Lung microvascular endothelial cell (primary cell): ENCODE data around the gene BCL11B. TPM values are rescaled to one million over a fixed set of nuclear protein-coding genes. Genes with fewer than 3 reads are reported as not detected.

ENCODE experiments used
- DNase-seq, 2 donors: peaks; one replicate each; pipeline versions ENCODE4 v3.0.0 to v3.0.0-alpha.2; 2010; ENCODE audit warnings: low read depth in 2 of 2
- total RNA-seq: library from RNA; depleted of rRNA; stranded (reverse); fragments of >200 nt; gene quantifications from 2 replicates; pipeline ENCODE4 v1.2.1, GENCODE V29; 2014

The BCL11B gene
- total RNA-seq, 1 donor from 2014 or later, result under 0.01 TPM

DNA sequence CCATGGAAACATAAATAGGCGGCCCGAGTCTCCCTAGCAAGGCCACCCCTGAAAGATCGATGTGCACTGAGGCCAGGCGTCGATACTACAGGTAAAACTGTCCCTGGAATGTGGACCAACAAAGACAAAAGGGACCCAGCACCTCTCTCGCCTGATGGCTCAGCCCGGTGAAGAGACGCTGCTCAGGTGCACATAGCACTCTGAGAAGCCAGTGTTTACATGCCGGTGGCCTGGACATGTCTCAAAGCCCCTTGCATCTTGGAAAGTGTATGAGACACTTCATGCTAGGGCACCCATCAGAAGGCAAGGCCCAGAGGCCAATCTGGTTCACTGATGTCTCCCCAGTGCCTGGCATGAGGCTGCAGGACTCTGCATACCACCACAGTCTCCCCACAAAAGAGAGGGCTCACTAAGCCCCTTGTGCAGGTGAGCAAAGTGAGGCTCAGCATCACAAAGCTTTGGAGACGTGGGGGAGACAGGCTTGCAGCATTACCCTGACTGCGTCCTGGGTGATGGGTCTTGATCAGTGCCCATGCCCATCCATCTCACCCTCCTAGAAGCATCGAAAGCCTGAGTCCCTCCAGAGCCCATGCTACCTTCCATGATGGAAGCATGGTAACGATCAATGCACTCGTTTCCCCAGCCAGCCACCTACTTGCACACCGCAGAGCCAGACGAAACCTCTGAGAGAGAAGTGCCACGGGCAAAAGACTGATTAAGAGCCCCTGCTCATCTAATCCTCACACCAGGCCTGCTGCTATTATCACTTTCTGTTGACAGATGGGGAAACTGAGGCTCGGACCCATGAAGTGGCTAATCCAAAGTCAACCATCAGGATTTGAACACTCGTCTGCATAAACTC lies 16.1 kb downstream of the BCL11B start:
- no peak for DNase-seq

DNA sequence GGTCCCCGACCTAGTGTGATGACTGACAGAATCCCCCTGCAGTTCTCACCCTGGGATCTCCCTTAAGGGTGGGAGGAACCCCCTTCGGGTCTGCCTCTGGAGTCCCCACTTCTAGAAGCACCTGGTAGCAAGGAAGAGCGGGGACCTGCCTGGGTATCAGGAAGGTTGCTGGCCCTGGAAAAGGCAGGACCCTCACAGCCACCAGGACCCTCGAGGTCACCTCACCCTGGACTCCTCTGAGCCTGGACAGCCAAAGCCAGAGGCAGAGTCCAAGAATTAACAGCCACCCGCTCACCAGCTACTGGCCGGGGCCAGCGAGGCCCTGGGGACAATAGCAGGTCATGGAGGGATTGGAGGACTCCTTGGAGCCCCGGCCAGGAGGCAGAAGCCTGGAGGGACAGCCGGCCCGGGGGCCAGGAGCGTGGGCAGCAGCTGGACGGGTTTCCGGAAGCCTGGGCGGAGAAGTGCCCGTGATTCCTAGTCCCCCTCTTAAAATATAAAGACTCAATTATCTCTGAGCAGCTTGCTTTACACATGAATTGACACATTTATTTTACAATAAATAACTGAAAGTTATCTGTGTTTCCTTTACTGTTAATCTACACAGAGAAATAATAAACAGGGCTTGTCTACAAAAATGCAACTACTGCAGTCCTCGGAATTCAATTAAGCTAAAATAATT lies 17.5 kb downstream of the BCL11B start:
- no peak for DNase-seq

DNA sequence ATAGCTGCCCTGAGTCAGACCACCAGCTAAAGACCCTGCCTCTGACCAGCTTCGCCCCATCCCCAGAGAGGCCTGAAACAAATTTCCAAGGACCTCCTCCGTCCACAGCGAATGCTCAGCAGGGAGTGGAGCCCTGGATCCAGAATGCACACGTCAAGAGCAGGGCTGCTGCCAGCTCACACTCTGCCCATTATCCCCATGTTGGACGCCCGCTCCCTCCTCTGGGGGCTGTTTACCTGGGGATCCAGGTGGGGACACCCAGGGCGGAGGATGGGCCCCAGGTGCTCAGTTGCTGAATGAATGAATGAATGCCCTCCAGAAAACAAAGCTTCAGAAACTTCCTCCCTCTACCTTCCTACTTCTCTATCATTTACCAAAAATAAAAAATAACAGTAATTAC lies 18.1 kb downstream of the BCL11B start:
- no peak for DNase-seq

DNA sequence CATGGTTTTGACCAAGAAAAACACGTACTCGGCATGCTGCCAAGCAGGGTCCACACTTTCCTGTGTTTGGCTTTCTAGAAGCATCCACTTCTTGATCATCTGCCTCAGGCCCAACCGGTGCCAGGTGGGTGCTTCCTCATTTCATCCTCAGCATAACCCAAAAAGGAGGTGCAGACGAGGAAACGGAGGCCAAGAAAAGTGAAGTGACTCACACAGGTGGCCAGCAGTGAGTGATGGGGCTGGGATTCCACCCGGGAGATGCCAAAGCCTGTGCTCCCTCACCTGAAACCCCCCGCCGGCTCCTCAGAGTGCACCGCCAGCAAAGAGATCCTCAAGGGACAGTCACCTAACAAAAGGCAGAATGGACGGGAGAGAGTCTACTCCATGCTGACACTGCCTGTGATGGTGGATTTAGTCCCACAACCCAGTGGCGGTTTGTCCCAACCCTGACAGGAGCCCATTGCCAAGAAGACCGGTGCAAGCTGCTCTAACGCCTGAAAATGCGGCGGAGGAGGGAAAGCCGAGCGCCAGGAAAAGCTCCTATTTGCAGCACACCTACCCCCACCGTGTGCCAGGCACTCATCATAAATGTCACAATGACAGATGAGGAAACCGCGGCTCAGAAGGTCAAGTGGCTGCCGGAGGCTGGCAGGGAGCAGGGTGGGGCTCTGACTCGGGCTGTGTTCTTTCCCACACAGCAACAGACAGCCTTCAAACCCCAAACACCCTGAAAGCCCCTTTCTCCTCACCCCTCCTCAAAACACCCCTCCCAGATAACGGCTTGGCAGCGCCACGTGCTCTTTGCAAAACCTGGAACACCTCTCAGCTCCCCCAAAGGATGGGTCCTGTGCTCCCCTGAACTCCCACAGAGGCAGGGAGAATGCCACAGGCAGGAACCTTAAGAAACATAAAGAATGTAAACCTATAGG lies 18.8 kb downstream of the BCL11B start:
- DNase-seq, result no peak

DNA sequence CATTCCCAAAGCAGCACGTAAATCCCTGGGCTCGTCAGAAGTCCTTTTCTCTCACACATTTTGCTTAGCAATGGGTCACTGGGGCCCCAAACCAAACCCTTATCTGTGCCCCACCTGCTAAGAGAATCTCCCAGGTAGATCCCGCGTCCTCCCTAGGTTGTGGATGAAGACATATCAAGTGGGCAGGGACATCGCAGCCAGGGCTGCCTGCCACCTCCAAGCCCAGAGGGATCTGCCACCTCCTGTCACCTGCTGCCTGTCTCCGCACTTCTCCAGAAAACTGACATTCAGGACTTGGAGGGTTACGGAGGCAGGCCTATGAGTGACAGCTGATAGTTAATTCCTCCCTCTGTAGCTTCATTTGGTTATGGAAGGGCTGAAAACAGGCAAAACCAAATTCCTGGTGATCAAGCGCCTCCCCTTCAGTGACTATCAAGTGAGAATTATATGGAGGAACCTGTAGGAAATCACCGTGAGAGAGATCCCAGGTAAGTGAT lies 19.5 kb downstream of the BCL11B start:
- no peak for DNase-seq

DNA sequence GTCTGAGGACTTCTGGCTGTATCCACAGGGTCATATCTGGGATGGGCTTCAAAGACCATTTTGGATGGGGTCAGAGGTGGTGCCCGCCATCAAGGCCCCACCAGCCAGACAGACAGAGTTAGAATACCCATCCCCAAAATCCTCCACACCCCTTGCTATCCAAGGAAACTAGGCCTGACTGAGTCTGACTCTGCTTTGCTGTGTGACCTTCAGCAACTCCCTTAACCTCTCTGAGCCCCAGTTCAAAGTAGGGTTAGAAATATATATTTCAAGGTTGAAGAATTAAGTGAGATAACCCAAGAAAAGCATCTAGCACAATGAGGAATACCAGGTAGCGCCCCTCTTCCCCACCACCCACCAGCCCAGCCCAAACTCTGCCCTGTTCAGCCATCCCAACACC lies 20.3 kb downstream of the BCL11B start:
- no peak for DNase-seq

DNA sequence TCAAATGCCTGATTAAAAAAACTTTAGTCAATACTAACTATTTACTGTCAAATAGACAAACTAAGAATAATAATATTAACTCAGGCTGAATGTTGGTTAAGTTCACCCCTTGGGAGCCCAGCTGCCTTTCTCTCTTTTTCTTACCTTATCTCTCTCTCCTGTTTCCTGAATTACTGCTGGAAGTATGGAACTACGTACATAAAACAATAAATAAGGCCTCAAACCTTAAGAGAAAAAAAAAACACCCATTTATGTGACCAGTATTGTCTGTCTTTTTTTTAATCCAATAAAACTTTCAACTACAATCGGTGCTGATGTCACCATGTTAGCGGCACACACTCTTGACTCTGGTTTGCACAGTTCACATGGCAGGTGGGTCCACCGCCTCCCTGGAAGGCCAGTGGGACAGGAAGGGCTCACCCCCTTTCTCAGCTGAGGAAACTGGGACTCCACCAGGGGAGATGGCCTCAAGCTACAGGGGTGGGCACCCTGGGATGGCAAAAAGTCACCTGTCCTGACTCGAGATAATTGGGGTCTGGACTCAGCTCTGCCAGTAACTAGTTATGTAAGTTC lies 21.3 kb downstream of the BCL11B start:
- no peak for DNase-seq

DNA sequence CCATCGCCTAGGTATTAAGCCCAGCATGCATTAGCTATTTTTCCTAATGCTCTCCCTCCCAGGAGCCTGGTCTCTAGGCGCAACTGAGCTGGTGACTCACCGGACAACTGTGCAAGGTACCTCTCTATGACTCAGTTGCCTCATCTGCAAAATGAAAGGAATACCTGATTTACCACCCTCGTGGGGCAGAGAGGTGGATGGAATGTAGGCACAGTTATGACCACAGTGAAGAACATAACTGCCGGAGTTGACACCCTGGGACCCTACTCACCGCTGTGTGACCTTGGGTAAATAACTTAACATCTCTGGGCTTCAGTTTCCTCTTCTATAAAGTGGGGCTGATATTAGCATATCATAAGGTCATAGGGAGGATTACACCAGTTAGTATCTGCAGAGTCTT lies 22.6 kb downstream of the BCL11B start:
- DNase-seq, result no peak

DNA sequence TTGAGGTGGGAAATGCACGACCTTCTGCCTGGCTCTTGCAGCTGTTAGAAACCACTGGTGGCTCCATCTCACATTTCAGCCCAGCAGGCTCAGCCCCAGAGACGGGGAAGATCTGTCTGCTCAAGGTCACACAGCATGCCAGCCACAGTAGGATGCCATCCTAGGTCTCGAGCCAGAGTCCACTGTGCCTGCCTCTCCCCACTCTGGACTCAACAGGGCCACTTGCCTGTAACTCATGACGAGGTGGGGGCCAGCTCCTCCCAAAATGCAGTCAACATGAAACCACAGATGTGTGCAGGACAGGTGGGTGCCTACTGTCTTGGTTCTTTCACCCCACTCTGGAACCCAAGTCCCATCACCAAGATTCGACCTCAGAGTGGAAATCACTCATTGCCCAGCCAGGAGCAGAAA lies 23.2 kb downstream of the BCL11B start:
- no peak for DNase-seq

DNA sequence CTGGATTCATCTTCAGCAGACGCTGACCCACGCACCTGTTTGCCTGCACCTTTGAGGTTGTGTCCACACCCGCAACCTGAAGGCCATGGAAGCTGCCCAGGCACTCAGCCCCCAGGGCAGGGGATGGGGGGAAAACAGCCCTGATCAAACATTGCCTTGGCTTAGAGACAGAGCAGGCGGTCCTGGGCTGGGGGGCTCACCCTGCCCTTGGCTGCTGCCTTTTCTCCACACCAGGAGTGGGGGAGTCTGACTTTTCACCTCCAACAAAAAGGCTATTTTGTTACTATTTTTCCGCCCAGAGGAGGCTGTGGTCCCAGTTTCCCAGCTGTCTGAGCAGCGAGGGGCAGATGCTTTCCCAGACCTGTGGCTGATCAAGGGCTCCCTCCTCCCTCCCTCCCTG lies 24.2 kb downstream of the BCL11B start:
- DNase-seq, result no peak

DNA sequence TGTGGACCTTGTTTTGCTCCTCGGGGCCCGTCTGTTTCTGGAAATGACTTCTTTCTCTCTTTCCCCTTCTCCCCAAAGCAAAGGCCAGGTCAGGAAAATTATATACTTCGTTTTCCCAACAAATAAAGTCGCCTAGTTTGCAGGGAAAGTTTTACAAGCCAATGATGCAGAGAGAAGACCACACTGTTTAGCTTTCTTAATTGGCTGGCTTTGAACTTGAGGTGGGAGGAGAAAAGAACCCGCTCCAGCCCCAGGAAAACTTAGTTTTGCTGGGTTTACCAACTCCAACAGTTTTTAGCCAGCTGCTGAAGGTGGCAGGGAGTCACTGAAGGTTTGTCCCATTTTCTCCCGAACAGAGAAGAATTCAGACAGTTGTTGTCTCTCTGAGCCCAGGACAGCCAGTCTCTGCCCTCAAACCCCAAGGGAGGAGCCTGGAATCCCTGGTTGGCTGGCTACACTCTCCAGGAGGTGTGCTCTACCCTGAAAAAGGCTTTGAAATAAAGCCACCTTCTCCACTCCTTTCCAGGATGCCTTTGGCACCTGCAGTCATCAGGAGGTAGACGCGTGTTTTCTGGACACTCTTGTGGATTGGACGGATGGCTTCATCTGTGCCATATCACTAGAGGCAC lies 24.8 kb downstream of the BCL11B start:
- DNase-seq, result no peak

DNA sequence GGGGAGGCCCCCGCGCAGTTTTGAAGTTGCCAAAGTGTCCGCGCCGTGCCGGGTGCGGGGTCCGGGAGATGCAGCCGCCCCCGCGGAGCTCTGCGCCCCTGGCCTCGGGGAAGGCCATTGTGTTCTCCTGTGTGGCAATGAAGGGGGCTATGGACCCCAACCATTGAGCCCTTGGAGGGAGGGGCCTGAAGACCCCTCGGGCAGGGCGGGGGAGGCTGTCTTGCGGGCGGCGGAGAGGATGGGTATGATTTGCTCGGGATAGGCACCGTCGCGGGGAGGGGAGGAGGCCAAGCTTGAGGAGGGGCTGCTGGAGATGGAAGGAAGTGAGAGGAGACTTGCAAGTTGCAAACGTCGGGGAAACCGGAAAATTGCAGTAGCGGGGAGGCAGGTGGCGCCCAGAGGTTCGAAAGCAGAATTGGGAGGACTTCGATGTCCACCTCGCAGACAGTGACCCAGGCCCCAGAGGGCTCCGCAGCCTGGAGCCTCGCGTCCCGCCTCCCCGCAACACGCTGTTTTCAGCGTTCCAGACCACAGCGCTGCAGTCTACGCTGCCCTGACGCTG lies 25.4 kb downstream of the BCL11B start:
- no peak for DNase-seq

DNA sequence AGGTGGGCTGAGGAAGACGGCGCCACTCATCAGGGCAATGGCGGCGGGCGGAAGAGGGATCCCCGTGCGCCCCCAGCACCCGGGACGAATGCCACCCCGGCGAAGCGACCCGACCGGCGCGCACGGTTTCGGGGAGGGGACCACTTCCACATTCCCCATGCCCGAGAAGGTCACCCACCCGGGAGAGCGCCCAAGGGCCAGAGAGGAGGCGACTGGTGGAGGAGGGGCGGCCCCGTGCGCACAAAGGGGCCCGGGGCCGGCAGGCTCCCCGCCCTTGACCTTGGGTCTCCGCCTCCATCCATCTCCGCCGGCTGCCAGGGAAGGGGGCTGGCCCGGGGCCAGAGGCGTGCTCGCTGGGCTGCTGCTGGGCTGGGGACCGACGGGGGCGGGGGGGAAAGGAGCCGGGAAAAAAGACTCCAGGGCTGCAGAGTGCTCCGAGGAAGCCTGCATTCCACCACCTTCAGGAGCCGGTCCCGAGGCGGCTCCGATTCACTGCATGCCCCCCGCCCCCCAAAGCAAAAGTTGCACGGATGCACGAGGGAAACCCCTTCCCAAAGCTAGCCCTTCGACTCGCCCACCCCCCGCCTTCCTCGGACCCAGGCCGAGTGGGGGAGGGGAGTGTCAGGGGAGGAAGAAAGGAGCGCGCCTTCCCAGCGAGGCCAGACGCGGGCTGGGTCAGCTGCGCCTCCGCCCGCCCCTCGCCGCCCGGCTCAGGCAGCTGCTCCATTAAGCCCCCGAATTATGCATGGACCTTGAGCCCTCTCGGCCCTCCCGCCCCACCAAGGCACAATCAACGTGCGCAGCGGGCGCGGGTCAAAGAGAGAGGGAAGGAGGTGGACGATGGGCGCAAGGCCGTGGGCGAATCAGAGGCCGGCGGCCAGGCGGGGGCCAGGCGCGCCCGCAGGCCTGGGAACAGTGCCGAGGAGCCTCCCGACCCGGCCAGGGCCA lies 26.2 kb downstream of the BCL11B start:
- DNase-seq, result no peak

DNA sequence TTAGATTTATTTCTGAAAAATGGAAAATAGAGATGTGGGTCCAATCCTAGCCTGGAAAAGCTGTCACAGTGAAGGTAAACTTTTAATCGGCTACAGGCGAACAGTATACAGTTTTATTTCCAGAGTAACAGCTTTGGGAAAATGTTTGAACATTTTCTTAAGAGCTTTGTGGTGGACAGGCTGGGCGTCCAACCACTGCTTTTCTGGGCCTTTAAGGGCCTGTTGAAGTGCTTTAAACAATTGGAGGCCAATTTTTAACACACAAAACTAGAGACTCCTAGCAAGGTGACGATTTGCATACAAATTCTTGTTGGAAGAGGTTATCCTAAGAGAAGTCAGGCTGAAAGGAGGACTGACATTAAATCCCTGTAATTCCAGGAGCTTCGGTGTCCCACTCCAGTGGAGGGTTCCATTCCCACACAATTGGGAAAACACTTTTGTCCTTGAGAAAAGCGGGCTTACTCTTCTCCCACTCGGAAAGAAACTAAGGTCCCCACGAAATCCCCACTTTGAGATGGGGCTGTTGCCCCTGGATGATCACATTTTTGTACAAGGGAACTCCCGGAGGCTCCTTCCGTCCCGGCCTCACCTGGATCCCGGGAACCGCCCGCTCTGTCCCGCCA lies 26.9 kb downstream of the BCL11B start:
- no peak for DNase-seq

DNA sequence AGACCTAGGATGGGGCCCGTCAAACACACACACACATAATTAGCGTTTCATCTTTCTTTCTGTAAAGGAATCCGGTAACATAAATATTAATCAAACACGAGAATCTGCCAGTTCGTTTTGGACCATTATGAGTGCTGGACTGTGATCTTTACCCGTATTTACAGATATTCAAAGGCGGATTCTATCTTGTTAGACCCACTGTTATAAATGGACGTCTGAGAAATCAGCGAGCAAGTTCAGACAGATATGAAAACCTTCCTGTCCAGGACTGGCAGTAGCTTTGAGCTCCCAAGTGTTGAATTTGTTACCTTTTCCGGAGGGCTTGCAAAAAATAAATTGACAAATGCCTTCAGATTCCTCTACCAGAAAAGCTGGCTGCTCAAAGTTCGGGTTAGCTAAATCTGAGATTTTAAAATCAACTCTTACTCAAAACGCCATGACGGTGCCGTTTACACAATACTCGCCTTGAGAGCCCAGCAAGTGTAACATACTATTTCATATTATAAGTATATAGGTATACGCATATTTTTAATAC lies 27.6 kb downstream of the BCL11B start:
- DNase-seq, result no peak

DNA sequence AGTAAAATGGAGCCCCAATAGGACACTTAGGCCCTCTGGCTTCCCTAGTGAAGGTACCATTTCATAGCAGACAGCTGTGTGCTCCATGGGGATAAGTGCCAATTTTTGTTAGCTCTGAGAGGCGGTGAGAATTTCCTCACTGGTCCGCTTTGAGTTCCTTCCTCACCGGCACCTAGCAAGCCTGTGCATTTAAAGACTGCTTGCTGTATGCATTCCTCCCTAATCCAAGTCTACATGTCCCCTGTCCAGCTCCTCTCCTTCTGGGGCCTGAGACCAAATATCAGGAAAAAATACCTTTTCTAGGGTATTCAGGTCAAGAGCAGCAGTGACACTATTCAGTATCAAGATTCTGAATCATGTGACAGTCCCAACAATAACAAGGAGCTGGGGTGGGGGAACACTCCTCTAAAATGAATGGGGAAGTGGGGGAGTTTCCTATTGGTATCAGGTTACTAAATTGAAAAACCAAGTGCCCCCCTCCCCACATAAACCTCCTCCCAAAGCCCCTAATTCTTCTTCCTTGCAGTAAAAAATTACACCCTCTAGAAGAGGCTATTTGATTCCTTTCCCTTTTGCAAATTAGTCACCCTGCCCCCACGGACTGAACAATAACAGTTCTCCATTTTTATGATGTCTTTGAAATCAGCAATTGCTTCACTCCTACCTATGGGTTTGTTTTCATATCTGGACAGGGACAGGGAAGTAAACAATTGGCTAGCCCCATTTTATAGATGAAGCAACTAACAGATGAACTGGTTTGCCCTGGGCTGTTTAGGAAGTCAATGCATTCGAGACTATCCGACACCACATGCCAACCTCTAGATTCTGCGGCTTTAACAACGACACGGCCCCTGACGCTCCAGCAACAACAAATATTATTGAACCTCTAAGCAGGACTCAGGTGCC lies 28.9 kb downstream of the BCL11B start:
- DNase-seq, result no peak

DNA sequence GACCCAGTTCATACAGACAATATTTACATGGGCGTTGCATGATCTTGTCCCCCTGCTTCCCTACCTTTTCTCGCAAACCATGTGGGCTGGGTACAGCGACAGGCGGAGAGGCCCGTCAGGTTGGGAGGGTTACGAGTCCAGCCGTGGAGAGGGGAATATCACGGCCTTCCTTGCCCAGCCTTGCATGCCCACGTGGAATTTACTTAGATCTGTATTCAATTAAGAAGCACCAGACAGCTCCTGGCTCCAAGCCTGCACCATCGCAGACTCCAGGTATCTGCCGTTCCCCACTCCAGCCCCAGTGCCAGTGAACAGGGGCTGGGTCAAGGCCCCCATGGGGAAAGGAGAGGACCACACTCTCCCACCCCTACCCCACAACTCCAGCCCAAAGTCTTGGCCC lies 29.8 kb downstream of the BCL11B start:
- DNase-seq, result no peak
